Kasumi-1 (cell line): ENCODE data around the gene GMPR.
A peak's percentile ranks its signal among the peaks of the same experiment; 100 is the strongest.

ENCODE experiments used
- DNase-seq, 2 experiments: peaks; one replicate each; lab custom pipeline; 2025; lab: John Stamatoyannopoulos, UW

Gene GMPR

GRCh38 chr6:16329233-16329632 lies 90.8 kb downstream of the GMPR start:
- no peak for DNase-seq

GRCh38 chr6:16331384-16332174 lies 93.2 kb downstream of the GMPR start:
- peak; percentile 70 to 74 for DNase-seq

DNA sequence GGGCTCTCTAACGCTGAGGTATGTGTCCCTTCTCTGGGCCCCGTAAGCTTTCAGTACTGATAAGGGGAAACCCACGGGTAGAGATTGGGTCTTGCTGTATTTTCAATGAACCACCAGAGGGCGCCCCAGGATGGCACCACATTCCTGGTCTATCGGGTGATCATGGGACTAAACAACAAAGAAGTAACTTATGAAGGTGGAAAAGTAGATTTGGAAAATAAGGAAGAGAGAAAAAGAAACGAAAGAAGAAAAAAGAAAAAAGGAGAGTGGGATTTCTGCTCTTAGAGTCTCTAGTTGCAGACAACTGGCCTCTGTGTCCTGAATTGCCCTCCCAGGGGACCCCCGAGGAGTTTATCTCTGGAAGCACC lies 93.8 kb downstream of the GMPR start:
- peak; percentile 75 to 83 for DNase-seq

DNA sequence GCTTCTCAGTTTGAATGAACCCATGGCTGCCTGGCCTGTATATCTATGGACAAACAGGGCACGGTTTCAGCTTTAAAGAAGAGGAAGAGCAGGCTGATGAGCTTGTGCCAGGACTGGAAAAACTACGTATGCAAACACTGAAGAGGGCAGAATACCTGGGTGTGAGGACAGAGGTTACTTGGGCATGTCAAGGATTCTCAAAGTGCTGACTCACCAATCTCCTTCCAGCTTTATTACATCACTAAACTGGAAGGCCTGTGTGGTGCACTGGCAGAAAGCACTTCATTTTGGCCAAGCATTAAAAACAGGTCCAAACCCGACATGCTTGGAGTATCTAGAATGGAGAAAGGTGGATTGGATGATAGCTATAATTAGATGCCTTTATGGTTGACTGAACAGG lies 95.2 kb downstream of the GMPR start:
- DNase-seq = no peak

DNA sequence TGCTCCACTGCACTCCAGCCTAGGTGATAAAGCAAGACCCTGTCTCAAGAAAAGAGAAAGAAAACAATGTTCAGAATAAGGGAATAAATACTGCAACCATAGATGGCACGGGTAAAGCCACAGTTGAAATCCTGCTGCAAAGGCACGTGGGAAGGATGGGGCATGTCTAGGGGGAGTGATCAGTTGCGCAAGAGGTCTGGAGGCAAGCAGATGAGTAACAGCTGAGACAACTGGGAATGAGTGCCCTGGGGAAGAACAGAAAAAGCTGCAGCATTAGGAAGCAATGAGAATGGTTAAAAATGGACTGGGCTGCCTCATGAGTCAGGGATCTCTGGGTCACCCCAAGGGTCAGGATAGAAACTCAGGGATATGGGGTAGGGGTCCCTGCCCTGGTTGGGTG lies 96.3 kb downstream of the GMPR start:
- peak; percentile 57 to 61 for DNase-seq

DNA sequence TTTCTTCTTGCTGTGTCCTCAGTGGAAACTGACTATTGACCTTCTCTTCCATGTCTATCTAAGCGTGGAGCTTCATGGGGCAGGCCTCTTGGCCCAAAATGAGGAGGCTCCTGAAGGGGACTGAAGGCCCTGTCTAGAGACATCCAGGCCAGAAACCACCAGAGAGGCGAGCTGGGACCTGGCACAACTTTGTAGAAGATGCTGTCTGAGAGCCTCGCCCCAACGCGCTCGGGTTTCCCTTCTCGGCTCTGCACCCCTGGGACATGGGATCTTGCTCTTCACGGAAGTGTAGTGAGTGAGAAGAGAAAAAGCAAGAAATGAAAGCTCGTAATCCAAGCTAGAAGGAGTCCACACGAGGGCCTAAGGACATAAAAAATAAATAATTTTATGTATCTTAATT lies 96.8 kb downstream of the GMPR start:
- no peak for DNase-seq

- DNase-seq = no peak
These were observed 97.8 kb downstream of the GMPR start for GRCh38 chr6:16336056-16336818.

- DNase-seq = no peak
These were observed 98.5 kb downstream of the GMPR start for GRCh38 chr6:16336911-16337294.

GRCh38 chr6:16337295-16337975 lies 99.0 kb downstream of the GMPR start:
- no peak for DNase-seq

- DNase-seq = peak in 1 of 2 experiments; percentile 9
These were observed 100.3 kb downstream of the GMPR start for GRCh38 chr6:16338577-16339264.

- DNase-seq = no peak
These were observed 100.8 kb downstream of the GMPR start for GRCh38 chr6:16339265-16339587.

- no peak for DNase-seq
These were observed 105.2 kb downstream of the GMPR start for GRCh38 chr6:16343593-16343992.

DNA sequence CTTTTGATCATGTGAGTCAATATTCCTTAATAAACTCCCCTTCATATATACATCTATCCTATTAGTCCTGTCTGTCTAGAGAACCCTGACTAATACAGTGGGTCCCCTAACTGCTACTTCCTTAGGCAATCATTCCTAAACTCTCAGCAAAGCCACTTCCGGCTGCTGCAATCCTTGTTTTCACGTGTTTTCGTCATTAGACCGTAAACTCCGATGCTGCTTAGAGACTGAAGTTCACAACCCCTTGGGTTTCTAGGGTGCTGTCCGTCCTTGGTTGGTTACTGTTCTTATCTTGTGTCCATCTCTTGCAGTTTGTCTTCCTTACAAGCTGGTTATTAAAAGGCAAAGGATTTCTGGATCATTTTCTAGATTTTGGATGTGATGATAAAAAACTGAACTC lies 106.4 kb downstream of the GMPR start:
- DNase-seq = no peak
